ENCODE data around the gene ZBTB18.

DNA sequence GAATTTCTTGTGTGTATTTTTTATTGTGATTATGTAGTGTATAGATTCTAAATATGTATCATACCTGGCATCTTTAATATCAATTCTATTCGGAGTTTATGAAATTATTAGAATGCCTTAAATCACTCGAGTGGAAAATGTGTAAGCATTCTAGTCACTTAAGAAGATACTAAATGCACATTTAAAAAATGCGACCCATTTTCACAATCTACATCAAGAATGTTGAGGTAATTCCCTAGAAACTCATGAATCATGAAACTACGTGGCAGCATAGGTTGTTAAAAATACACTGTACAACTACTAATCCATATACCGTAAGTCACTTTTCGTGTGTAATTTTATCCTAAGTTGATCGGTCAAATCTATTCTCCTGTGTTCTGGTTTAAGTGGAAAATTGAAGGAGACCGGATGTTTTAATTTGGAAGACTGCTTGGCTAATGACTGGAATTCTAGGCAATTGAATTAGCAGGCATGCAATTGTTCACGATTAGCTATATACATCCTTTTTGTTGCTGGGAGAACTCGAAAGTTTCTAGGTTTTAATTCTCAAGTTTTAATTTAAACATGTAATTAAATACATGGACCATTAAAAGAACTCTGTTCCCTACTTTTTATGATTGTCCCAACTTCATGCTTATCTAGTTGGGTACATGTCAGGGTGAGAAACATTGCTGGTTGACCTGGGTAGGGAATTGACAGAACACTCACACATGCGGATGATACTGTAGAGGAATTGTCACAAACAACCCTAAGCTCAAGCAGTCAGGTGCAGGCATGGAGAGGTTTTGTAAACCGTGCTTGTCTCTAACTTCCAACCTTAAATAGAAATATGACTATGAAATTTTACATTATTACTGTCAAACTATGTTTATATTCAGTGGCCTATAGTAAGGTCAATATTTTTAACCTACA, 6.6 kb downstream of the ZBTB18 start:
- TF ChIP-seq TAF1 (IDR thresholded peaks at IDR 0.05; ENCODE audit: borderline replicate concordance, insufficient read depth, low read length) (no peak), POLR2AphosphoS5 (IDR thresholded peaks at IDR 0.05; ENCODE audit: low read depth, low read length) (no peak), SIN3A (IDR thresholded peaks at IDR 0.05; ENCODE audit: borderline replicate concordance, insufficient read depth, low read length) (no peak), FOXP2 (optimal IDR thresholded peaks at IDR 0.05; ENCODE audit: borderline replicate concordance, extremely low read depth, extremely low read length, insufficient read depth) (no peak)
- TF ChIP-seq, protein P1, sequence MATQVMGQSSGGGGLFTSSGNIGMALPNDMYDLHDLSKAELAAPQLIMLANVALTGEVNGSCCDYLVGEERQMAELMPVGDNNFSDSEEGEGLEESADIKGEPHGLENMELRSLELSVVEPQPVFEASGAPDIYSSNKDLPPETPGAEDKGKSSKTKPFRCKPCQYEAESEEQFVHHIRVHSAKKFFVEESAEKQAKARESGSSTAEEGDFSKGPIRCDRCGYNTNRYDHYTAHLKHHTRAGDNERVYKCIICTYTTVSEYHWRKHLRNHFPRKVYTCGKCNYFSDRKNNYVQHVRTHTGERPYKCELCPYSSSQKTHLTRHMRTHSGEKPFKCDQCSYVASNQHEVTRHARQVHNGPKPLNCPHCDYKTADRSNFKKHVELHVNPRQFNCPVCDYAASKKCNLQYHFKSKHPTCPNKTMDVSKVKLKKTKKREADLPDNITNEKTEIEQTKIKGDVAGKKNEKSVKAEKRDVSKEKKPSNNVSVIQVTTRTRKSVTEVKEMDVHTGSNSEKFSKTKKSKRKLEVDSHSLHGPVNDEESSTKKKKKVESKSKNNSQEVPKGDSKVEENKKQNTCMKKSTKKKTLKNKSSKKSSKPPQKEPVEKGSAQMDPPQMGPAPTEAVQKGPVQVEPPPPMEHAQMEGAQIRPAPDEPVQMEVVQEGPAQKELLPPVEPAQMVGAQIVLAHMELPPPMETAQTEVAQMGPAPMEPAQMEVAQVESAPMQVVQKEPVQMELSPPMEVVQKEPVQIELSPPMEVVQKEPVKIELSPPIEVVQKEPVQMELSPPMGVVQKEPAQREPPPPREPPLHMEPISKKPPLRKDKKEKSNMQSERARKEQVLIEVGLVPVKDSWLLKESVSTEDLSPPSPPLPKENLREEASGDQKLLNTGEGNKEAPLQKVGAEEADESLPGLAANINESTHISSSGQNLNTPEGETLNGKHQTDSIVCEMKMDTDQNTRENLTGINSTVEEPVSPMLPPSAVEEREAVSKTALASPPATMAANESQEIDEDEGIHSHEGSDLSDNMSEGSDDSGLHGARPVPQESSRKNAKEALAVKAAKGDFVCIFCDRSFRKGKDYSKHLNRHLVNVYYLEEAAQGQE (IDR thresholded peaks at IDR 0.05; ENCODE audit: insufficient read depth in 1 of 2, low read depth in 2 of 2, low read length in 2 of 2), result no peak
